Skeletal muscle tissue (tissue), 4 donors: ENCODE data around the gene LST1. TPM values are rescaled to one million over a fixed set of nuclear protein-coding genes. Genes with fewer than 3 reads are reported as not detected.

Source experiments
- H3K27ac ChIP-seq: one replicate; pipeline ENCODE4 v1.7.0; 2013; ENCODE audit warnings: mild to moderate bottlenecking, low read depth, low read length, inconsistent platforms
- H3K27me3 ChIP-seq, 3 donors: one replicate each; pipeline ENCODE4 v1.7.0; 2013; ENCODE audit warnings: low read length in 3 of 3; ENCODE audit not compliant: control insufficient read depth in 3 of 3, insufficient read depth in 3 of 3
- H3K36me3 ChIP-seq, 3 donors: one replicate each; pipeline ENCODE4 v1.7.0; 2013; ENCODE audit warnings: low read length in 3 of 3; ENCODE audit not compliant: control insufficient read depth in 3 of 3, insufficient read depth in 3 of 3
- H3K4me1 ChIP-seq, 3 donors: one replicate each; pipeline ENCODE4 v1.7.0; 2013; ENCODE audit warnings: low read length in 3 of 3, mild to moderate bottlenecking in 3 of 3; ENCODE audit not compliant: control insufficient read depth in 3 of 3, insufficient read depth in 3 of 3
- H3K4me3 ChIP-seq, 3 donors: one replicate each; pipeline ENCODE4 v1.7.0; 2013; ENCODE audit warnings: low read length in 3 of 3
- H3K9ac ChIP-seq, 3 donors: one replicate each; pipeline ENCODE4 v1.7.0; 2013; ENCODE audit warnings: low read length in 3 of 3, mild to moderate bottlenecking in 3 of 3, moderate library complexity in 2 of 3, low read depth in 1 of 3
- H3K9me3 ChIP-seq, 3 donors: one replicate each; pipeline ENCODE4 v1.7.0; 2013; ENCODE audit warnings: low read length in 3 of 3; ENCODE audit not compliant: control insufficient read depth in 3 of 3
- total RNA-seq: library from RNA; depleted of rRNA; stranded (reverse); fragments of >200 nt; gene quantifications from one replicate; pipeline ENCODE4 v1.2.3, GENCODE V29; 2014
- donor health status: Osteomylitis.

Gene LST1
- total RNA-seq, 1 donor from 2014 or later: 3.7 TPM

- Histone ChIP-seq H3K4me3 (peak overlapping the region; percentile 82 to 86 (median 85)), H3K27ac (peak overlapping the region; percentile 94), H3K9me3 (no peaks in the 10 kb centered on the region), H3K36me3 (peaks cover 17 to 26% (median 17%) of the 10 kb centered on the region in 3 donors), H3K9ac (peak overlapping the region; percentile 89 to 90 (median 89)), H3K4me1 (peaks cover 13 to 16% (median 14%) of the 10 kb centered on the region in 3 donors), H3K27me3 (no peaks in the 10 kb centered on the region)
Measured at GRCh38 chr6:31619805-31620585, 33.9 kb downstream of the LST1 start.

DNA sequence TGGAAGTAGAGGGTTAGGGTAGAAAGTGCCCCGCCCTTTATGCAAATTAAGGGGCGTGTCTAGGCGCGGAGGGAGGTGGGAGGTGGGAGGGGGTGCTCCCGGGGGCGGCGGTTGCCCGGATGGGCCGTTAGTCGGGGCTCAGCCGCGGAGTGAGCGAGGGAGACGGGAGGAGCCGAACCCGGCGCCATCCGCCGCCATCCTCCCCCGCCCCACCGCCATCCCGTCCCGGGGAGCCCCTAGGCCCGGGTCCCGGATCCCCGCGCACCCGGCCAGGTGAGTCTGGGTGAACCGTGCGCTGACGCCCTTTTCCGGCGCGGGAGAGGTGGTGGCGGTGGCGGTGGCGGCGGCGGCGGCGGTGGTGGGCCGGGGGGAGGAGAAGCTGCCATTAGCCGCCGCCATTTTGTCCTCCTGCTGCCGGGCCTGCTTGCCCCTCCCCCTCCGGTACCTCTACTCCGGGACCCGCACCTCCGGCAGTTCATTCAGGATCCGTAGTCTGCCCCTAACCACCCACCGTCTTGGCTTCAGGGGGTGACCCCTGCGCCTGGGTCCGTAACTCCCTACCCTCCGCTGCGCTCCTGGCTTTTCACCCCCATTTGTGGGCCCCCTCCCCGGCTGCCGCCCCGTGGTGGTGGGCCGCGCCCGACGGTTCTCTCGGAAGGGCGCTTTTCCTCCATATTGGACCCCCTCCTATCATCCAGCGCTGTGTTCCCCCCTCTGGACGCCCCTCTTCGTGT, 34.7 kb downstream of the LST1 start, which contains the start of gene PRRC2A:
Gene PRRC2A (plus strand): TSS at position 130 of the 734 bp plus-strand sequence. CDS start 2,075 bp downstream, outside the sequence.
- Histone ChIP-seq H3K9me3 (no peaks in the 10 kb centered on the region), H3K27me3 (no peaks in the 10 kb centered on the region), H3K27ac (peak within 1 kb of the TSS; percentile 94), H3K36me3 (peaks cover 24 to 33% (median 24%) of the 10 kb centered on the region in 3 donors), H3K4me1 (peaks cover 13 to 16% (median 14%) of the 10 kb centered on the region in 3 donors), H3K4me3 (peak within 1 kb of the TSS; percentile 82 to 94 (median 86)), H3K9ac (peak within 1 kb of the TSS; percentile 95 to 97 (median 96))

GRCh38 chr6:31621320-31621939, 35.4 kb downstream of the LST1 start:
- peaks cover 13 to 16% (median 14%) of the 10 kb centered on the region in 3 donors for H3K4me1 ChIP-seq
- peak overlapping the region; percentile 95 to 97 (median 96) for H3K9ac ChIP-seq
- no peaks in the 10 kb centered on the region for H3K27me3 ChIP-seq
- H3K9me3 ChIP-seq: no peaks in the 10 kb centered on the region
- peak overlapping the region; percentile 94 for H3K27ac ChIP-seq
- H3K36me3 ChIP-seq: peaks cover 31 to 40% (median 31%) of the 10 kb centered on the region in 3 donors
- H3K4me3 ChIP-seq: peak overlapping the region; percentile 70 to 94 (median 79)

GRCh38 chr6:31621991-31622390, 35.9 kb downstream of the LST1 start:
- H3K27ac ChIP-seq: peak overlapping the region; percentile 94
- peaks cover 13 to 16% (median 14%) of the 10 kb centered on the region in 3 donors for H3K4me1 ChIP-seq
- H3K36me3 ChIP-seq: peaks cover 36 to 46% (median 37%) of the 10 kb centered on the region in 3 donors
- peak overlapping the region; percentile 95 to 97 (median 96) for H3K9ac ChIP-seq
- no peaks in the 10 kb centered on the region for H3K9me3 ChIP-seq
- H3K27me3 ChIP-seq: no peaks in the 10 kb centered on the region
- peak overlapping the region; percentile 38 to 79 (median 44) for H3K4me3 ChIP-seq

GRCh38 chr6:31622684-31623091, 36.6 kb downstream of the LST1 start:
- peaks cover 43 to 52% (median 44%) of the 10 kb centered on the region in 3 donors for H3K36me3 ChIP-seq
- H3K4me1 ChIP-seq: peaks cover 13 to 16% (median 14%) of the 10 kb centered on the region in 3 donors
- H3K4me3 ChIP-seq: no peak overlapping the region
- H3K9ac ChIP-seq: peak overlapping the region in 2 of 3 donors; percentile 33 to 96
- no peaks in the 10 kb centered on the region for H3K27me3 ChIP-seq
- no peak overlapping the region for H3K27ac ChIP-seq
- H3K9me3 ChIP-seq: no peaks in the 10 kb centered on the region

DNA sequence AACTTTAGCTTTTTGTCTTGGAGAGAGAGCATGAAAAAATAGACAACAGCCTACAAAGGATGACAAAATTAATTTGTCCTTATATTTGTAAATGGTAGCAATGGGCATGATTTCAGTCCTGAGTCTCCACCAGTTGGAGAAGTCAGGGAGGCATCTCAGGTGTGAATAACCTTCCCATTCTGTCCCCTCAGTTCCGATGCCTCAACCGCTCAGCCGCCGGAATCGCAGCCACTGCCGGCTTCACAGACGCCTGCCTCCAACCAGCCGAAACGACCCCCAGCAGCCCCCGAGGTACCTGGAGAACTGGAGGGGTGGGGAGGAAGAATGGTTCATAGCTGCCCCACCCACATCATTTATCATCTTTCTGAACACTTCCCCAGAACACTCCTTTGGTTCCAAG, 38.0 kb downstream of the LST1 start:
- Histone ChIP-seq H3K9me3 (no peaks in the 10 kb centered on the region), H3K36me3 (peaks cover 55 to 64% (median 58%) of the 10 kb centered on the region in 3 donors), H3K27me3 (no peaks in the 10 kb centered on the region), H3K9ac (peak overlapping the region in 1 of 3 donors; percentile 10), H3K4me3 (no peak overlapping the region), H3K27ac (no peak overlapping the region), H3K4me1 (peaks cover 13 to 16% (median 14%) of the 10 kb centered on the region in 3 donors)

DNA sequence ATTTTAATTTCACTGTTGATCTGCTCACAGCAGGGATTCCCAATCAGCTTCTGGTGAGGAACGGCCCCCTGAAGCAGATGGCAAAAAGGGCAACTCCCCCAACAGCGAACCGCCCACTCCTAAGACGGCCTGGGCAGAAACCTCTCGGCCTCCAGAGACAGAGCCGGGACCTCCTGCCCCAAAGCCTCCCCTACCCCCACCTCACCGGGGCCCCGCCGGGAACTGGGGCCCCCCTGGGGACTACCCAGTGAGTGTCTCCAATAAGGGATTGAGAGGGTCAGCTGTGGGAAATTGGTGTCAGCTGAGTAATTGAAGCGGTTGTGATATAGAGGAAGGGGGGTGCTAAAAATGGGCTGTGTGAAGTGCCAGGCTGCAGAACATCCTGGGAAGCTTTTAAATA, 40.9 kb downstream of the LST1 start:
- Histone ChIP-seq H3K4me3 (no peak overlapping the region), H3K27me3 (no peaks in the 10 kb centered on the region), H3K27ac (no peak overlapping the region), H3K4me1 (peaks cover 5 to 10% (median 8%) of the 10 kb centered on the region in 3 donors), H3K36me3 (peaks cover 77 to 87% (median 83%) of the 10 kb centered on the region in 3 donors), H3K9ac (no peak overlapping the region), H3K9me3 (no peaks in the 10 kb centered on the region)

DNA sequence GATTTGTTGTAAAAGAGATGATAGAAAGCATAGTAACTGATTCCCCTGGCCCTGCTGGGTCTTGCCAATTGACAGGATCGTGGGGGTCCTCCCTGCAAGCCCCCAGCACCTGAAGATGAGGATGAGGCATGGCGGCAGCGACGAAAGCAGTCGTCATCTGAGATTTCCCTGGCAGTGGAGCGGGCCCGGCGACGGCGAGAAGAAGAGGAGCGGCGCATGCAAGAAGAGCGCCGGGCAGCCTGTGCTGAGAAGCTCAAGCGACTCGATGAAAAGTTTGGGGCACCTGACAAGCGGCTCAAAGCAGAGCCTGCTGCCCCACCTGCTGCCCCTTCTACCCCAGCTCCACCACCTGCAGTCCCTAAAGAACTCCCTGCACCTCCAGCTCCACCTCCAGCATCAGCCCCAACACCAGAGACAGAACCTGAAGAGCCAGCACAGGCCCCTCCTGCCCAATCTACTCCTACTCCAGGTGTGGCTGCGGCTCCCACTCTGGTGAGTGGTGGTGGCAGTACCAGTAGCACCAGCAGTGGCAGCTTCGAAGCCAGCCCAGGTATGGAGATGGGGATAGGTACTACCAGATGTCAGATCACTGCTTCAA, 41.7 kb downstream of the LST1 start:
- Histone ChIP-seq H3K4me1 (peaks cover 0 to 3% (median 0%) of the 10 kb centered on the region in 3 donors), H3K9ac (no peak overlapping the region), H3K36me3 (peaks cover 82 to 89% (median 87%) of the 10 kb centered on the region in 3 donors), H3K4me3 (no peak overlapping the region), H3K9me3 (no peaks in the 10 kb centered on the region), H3K27ac (no peak overlapping the region), H3K27me3 (no peaks in the 10 kb centered on the region)

GRCh38 chr6:31629014-31629413, 42.9 kb downstream of the LST1 start:
- Histone ChIP-seq H3K9ac (no peak overlapping the region), H3K36me3 (peaks cover 82 to 92% (median 89%) of the 10 kb centered on the region in 3 donors), H3K9me3 (no peaks in the 10 kb centered on the region), H3K27me3 (no peaks in the 10 kb centered on the region), H3K4me1 (no peaks in the 10 kb centered on the region), H3K4me3 (no peak overlapping the region), H3K27ac (no peak overlapping the region)
